Tibial nerve (tissue), 4 donors: ENCODE results near the gene TSGA10IP.

Experiments used
- EP300 ChIP-seq, 2 donors: sonication (generic); formaldehyde crosslinking; IDR thresholded peaks; one replicate each; pipeline ENCODE4 v1.6.1; 2017; ENCODE audit warnings: antibody characterized with exemption in 2 of 2, mild to moderate bottlenecking in 1 of 2
- POLR2A ChIP-seq, 2 donors: fragments of 450-650 bp; IDR thresholded peaks; one replicate each; pipeline ENCODE4 v1.6.1; 2017; ENCODE audit warnings: antibody characterized with exemption in 2 of 2, mild to moderate bottlenecking in 2 of 2, moderate library complexity in 2 of 2
- TF ChIP-seq, protein P1 (sequence below), 5 experiments: fragments of 200-600 bp in 3 of 5; fragments of 450-650 bp in 2 of 5; sonication (generic) in 3 of 5; IDR thresholded peaks; one replicate each; pipeline ENCODE4 v1.5.1; 2016 to 2019; ENCODE audit warnings: antibody characterized with exemption in 5 of 5, mild to moderate bottlenecking in 3 of 5, moderate library complexity in 2 of 5

DNA sequence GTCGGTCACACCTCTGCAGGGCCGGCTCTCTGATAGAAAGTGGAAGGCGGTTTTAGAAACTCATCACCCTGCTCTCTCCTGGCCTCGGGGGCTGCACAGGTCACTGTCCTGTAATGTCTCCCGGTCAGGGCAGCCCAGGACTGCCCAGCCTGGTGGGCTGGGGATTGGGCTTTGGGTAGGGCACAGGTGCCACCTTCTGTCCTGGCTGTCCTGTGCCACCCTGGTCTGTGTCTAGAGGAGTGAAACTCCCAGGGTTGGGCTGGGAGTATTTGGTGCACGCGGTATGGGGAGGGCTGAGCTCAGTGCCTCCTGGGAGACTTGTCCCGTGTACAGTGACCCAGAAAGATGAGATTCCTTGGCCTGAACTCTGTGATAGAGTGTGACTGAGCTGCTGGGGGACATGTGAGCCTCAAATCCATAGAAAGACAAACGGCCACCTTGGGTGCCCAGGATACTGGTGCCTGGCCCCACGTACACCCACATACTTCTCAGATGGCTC, 34.0 kb downstream of the TSGA10IP start:
- TF ChIP-seq, protein P1, sequence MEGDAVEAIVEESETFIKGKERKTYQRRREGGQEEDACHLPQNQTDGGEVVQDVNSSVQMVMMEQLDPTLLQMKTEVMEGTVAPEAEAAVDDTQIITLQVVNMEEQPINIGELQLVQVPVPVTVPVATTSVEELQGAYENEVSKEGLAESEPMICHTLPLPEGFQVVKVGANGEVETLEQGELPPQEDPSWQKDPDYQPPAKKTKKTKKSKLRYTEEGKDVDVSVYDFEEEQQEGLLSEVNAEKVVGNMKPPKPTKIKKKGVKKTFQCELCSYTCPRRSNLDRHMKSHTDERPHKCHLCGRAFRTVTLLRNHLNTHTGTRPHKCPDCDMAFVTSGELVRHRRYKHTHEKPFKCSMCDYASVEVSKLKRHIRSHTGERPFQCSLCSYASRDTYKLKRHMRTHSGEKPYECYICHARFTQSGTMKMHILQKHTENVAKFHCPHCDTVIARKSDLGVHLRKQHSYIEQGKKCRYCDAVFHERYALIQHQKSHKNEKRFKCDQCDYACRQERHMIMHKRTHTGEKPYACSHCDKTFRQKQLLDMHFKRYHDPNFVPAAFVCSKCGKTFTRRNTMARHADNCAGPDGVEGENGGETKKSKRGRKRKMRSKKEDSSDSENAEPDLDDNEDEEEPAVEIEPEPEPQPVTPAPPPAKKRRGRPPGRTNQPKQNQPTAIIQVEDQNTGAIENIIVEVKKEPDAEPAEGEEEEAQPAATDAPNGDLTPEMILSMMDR (IDR thresholded peaks at IDR 0.05): no peak
- TF ChIP-seq POLR2A (IDR thresholded peaks at IDR 0.05) (no peak), EP300 (IDR thresholded peaks at IDR 0.05) (no peak)
